DND-41 (cell line): Measurements from ENCODE around the gene CPED1.

Experiments
- ATAC-seq: fragments of 200-7000 bp; cut with Tn5 transposase; 3 replicates; pipeline ENCODE4 v1.9.1; 2021; ENCODE audit warnings: low read depth; ENCODE audit not compliant: insufficient read depth
- DNase-seq: peaks from one replicate; pipeline ENCODE4 v3.0.0-alpha.2; 2020
- H2AFZ ChIP-seq: 2 replicates; pipeline ENCODE4 v1.6.0; 2012; ENCODE audit warnings: low read depth, low read length
- H3K27ac ChIP-seq: 2 replicates; pipeline ENCODE4 v1.5.1; 2012; ENCODE audit warnings: low read length, inconsistent platforms
- H3K27me3 ChIP-seq: fragments of 200-600 bp; sonication (generic); 2 replicates; pipeline ENCODE4 v1.6.0; 2012; ENCODE audit warnings: low read length, mild to moderate bottlenecking, inconsistent platforms; ENCODE audit not compliant: insufficient read depth, poor library complexity
- H3K36me3 ChIP-seq: 2 replicates; pipeline ENCODE4 v1.5.1; 2012; ENCODE audit warnings: low read length, inconsistent platforms; ENCODE audit not compliant: insufficient read depth
- H3K4me1 ChIP-seq: 2 replicates; pipeline ENCODE4 v1.5.1; 2012; ENCODE audit warnings: mild to moderate bottlenecking, low read length; ENCODE audit not compliant: insufficient read depth
- H3K4me2 ChIP-seq: 2 replicates; pipeline ENCODE4 v1.6.0; 2012; ENCODE audit warnings: mild to moderate bottlenecking, moderate library complexity, low read length, inconsistent platforms; ENCODE audit not compliant: insufficient read depth
- H3K4me3 ChIP-seq, 2 experiments: fragments of 200-600 bp in 1 of 2; shearing (Covaris generic) in 1 of 2; 2 replicates each; pipeline ENCODE4 v1.5.1; 2012 to 2016; ENCODE audit warnings: inconsistent platforms in 2 of 2, low read length in 2 of 2, mild to moderate bottlenecking in 2 of 2, low read depth in 1 of 2, moderate library complexity in 1 of 2
- H3K79me2 ChIP-seq: 2 replicates; pipeline ENCODE4 v1.6.0; 2012; ENCODE audit warnings: low read length, inconsistent platforms; ENCODE audit not compliant: insufficient read depth
- H3K9ac ChIP-seq: 2 replicates; pipeline ENCODE4 v1.6.0; 2012; ENCODE audit warnings: low read depth, mild to moderate bottlenecking, inconsistent platforms, low read length, moderate library complexity
- H3K9me3 ChIP-seq: 2 replicates; pipeline ENCODE4 v1.5.1; 2012; ENCODE audit warnings: low read length, moderate library complexity, mild to moderate bottlenecking, inconsistent platforms; ENCODE audit not compliant: insufficient read depth, severe bottlenecking
- H4K20me1 ChIP-seq: 2 replicates; pipeline ENCODE4 v1.6.0; 2012; ENCODE audit warnings: low read length; ENCODE audit not compliant: insufficient read depth
- CTCF ChIP-seq: IDR thresholded peaks from 2 replicates; pipeline ENCODE4 v1.5.1; 2012; ENCODE audit warnings: borderline replicate concordance, low read length, moderate library complexity, mild to moderate bottlenecking; ENCODE audit not compliant: poor library complexity, severe bottlenecking; ENCODE audit errors: extremely low read depth
- EZH2 ChIP-seq: IDR thresholded peaks from 3 replicates; pipeline ENCODE4 v1.6.1; 2012; ENCODE audit warnings: borderline replicate concordance, low read depth, mild to moderate bottlenecking, moderate library complexity, low read length, inconsistent platforms; ENCODE audit not compliant: severe bottlenecking

CPED1 gene

GRCh38 chr7:121069346-121070100, 81.0 kb downstream of the CPED1 start:
- no peaks in the 10 kb centered on the region for H4K20me1 ChIP-seq
- TF ChIP-seq EZH2 (no peak), CTCF (no peak)
- H3K4me1 ChIP-seq = no peaks in the 10 kb centered on the region
- no peaks in the 10 kb centered on the region for H3K9me3 ChIP-seq
- no peak for DNase-seq
- no peaks in the 10 kb centered on the region for H3K27me3 ChIP-seq
- no peak overlapping the region for H2AFZ ChIP-seq
- H3K27ac ChIP-seq = no peak overlapping the region
- H3K4me3 ChIP-seq = no peak overlapping the region
- no peak overlapping the region for H3K4me2 ChIP-seq
- H3K9ac ChIP-seq = no peak overlapping the region
- no peaks in the 10 kb centered on the region for H3K36me3 ChIP-seq
- H3K79me2 ChIP-seq = no peaks in the 10 kb centered on the region
- no peak for ATAC-seq

GRCh38 chr7:121071132-121071531, 82.6 kb downstream of the CPED1 start:
- Histone ChIP-seq H3K27ac (no peak overlapping the region), H3K79me2 (no peaks in the 10 kb centered on the region), H3K4me1 (no peaks in the 10 kb centered on the region), H3K27me3 (no peaks in the 10 kb centered on the region), H3K4me2 (no peak overlapping the region), H3K36me3 (no peaks in the 10 kb centered on the region), H2AFZ (no peak overlapping the region), H4K20me1 (no peaks in the 10 kb centered on the region), H3K9me3 (no peaks in the 10 kb centered on the region), H3K9ac (no peak overlapping the region), H3K4me3 (no peak overlapping the region)
- DNase-seq (no peak), ATAC-seq (no peak)
- TF ChIP-seq EZH2 = no peak
- no peak for TF ChIP-seq CTCF

GRCh38 chr7:121071662-121072061, 83.2 kb downstream of the CPED1 start:
- TF ChIP-seq CTCF (no peak), EZH2 (no peak)
- ATAC-seq = no peak
- no peak overlapping the region for H3K9ac ChIP-seq

More at GRCh38 chr7:121071662-121072061, 83.2 kb downstream of the CPED1 start:
- H2AFZ ChIP-seq = no peak overlapping the region
- no peaks in the 10 kb centered on the region for H3K36me3 ChIP-seq
- DNase-seq = no peak
- H3K27me3 ChIP-seq = no peaks in the 10 kb centered on the region
- no peak overlapping the region for H3K27ac ChIP-seq
- H3K4me1 ChIP-seq = no peaks in the 10 kb centered on the region
- H3K4me2 ChIP-seq = no peak overlapping the region
- H3K4me3 ChIP-seq = no peak overlapping the region
- H3K79me2 ChIP-seq = no peaks in the 10 kb centered on the region
- H4K20me1 ChIP-seq = no peaks in the 10 kb centered on the region
- H3K9me3 ChIP-seq = no peaks in the 10 kb centered on the region
